GM21515 (cell line): ENCODE data around the gene SLTM.
"Not testable (repeated sequence)": the region's sequence is repeated elsewhere in the genome, so short reads cannot be mapped to it uniquely, and the experiment has no call there.

Experiments
- ATAC-seq: cut with Tn5 transposase; IDR thresholded peaks from one replicate; pipeline ENCODE4 v1.9.1; 2021; ENCODE audit not compliant: unreplicated experiment

The SLTM gene

GRCh38 chr15:58877999-58878825, 55.3 kb downstream of the SLTM start:
- no peak for ATAC-seq

GRCh38 chr15:58876306-58877106, 57.0 kb downstream of the SLTM start:
- no peak for ATAC-seq

DNA sequence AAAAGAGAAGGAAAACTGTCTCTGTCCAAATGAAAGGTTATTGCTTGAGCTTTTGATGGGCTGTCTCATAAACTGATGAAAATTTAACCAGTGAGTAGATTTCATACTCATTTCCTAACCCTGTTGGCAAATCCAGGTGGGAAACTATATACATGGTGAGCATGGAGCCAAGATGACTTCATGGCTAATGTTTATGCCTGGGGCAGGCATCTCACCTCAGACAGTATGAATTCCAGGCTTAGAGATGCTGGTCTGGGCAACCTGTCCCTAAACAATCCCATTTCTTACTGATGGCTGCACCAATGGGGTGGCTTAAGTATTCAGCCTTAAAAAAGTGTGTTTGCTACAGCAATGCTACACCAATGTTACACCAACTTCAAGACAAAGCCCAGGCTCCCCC, 58.1 kb downstream of the SLTM start:
- ATAC-seq: no peak

DNA sequence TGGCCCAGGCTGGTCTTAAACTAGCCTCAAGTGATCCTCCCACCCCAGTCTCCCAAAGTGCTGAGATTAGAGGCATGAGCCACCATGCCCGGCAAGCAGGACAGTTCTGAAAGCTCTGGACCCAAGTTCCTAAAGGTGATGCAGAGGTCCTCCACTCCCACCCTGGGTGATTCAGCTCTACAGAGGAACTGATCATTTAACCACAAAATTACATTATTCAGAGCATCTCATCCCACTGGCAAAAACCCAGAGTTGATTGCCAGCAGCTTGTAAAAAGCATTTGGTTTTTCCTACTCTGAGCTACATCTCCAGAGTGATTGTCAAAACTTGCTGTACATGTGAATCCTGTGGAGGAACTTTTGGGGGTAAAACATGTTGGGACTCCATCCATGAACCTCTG, 60.2 kb downstream of the SLTM start:
- ATAC-seq: no peak

DNA sequence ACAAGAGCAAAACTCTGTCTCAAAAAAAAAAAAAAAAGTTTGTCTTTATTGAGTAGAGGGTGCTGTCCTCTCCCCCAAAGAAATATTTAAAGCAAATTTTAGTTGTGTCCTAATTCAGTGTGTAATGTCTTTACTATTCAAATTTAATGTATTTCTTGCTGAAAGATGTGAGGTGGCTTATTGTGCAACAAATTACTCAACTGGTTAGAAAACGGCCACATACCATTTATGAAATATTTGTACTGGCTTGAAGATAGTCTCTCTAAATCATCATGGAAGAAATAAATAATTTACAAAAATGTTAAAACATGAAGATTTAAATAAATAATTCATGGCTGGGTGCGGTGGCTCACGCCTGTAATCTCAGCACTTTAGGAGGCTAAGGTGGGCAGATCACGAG, 63.0 kb downstream of the SLTM start:
- no peak for ATAC-seq

DNA sequence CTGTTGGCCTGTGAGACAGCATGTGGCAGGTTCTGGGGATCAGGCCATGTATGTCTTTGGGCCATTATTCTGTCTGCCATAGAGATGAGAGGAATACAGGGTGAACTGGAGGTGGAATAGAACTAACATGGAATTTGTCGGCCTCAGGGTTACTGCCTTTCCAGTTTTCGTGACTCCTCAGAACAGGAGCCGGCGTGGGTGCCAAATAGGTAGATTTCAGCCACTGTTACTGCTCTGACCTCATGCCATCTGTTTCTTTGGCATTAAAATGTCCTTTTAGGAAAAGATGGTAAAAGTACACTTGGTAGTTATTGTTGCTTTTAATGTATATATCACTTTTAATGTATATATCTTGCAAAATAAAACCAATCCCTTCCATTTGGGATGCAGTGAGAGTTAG, 65.6 kb downstream of the SLTM start:
- no peak for ATAC-seq

GRCh38 chr15:58865425-58865880, 68.0 kb downstream of the SLTM start:
- ATAC-seq: no peak

- no peak for ATAC-seq
Observed at GRCh38 chr15:58864602-58865424, 68.7 kb downstream of the SLTM start.

DNA sequence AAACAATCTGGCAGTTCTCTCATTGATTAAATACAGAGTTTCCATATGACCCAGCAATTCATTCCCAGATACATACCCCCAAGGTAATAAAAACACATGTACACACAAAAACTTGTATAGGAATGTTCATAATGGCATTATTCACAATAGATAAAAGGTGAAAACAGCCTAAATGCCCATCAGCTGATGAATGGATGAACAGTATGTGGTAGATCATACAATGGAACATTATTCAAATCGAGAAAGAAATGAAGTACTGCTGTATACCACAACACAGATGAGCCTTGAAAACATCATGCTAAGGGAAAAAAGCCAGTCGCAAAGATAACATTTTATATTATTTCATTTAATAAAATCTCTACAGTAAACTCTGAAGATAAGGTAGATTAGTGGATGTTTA, 71.2 kb downstream of the SLTM start:
- ATAC-seq: no peak

- ATAC-seq: not testable (repeated sequence)
Observed at GRCh38 chr15:58856621-58857020, 76.9 kb downstream of the SLTM start.

DNA sequence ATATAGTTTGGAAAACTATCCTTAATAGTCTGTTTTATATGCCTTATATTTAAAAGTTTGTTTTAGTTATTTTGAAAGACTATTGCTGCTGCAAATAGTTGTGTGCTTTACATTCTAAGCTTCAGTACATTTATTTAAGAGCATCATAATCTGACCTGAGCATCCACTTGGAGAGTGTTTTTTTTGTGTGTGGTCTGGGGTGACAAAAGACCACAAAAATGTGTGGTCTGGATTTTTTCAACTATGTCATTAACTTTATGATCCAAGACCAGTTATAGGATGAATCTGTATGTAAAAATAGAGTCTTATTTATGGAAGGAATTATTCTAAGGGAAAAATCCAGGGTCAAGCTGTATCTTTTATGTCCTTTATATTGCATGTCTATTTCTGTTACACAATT, 77.4 kb downstream of the SLTM start:
- no peak for ATAC-seq

DNA sequence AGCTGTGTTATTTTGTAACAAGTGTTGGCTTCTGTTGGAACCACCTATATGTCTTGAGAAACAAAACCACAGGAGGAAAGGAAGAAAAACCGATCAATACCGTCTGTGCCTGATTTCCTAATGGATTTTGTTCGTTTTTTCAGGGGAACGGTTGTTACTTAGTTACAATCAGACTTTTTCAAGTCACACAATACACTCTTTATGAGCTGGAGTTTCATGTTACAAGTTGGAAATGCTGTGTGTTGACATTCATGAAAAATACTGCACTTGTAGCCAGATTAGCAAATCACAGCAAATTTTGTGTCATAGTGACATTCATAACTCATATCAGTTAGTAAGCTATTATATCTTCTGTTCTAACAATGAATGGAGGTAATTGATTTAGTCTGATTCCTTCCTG, 78.9 kb downstream of the SLTM start:
- ATAC-seq: no peak

DNA sequence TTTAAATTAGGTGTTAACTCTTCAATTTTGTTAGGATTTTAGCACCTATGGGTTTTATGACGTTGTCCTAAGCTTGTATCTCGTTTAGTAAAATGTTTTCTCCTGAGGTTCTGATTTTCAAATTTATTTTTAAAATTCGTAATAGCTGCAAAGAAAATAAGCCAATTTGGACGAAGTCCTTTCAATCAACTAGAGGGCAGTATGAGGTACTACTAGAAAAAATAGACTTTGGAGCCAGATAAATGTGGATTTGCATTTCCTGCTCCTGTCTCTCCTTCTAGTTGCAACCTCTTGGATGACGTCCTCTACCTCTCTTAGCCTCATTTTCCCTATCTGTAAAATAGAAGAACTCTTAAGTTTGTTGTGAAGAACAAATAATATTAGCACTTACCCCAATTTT, 81.1 kb downstream of the SLTM start:
- no peak for ATAC-seq

DNA sequence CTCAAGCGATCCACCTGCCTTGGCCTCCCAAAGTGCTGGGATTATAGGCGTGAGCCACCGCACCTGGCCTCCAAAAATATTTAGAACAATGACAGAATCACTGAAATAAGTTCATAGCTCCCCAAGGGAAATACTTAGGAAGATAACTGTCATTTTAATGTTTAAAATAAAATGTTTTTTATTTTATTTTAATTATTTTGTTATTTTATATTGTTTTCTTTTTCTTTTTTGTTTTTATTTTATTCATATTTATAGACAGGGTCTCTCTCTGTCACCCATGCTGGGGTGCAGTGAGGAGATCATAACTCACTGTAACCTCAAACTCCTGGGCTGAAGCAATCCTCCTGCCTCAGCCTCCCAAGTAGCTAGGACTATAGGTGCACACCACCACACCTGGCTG, 82.3 kb downstream of the SLTM start:
- not testable (repeated sequence) for ATAC-seq

GRCh38 chr15:58842713-58843396, 90.6 kb downstream of the SLTM start:
- no peak for ATAC-seq

- no peak for ATAC-seq
Observed at GRCh38 chr15:58840048-58840447, 93.4 kb downstream of the SLTM start.

DNA sequence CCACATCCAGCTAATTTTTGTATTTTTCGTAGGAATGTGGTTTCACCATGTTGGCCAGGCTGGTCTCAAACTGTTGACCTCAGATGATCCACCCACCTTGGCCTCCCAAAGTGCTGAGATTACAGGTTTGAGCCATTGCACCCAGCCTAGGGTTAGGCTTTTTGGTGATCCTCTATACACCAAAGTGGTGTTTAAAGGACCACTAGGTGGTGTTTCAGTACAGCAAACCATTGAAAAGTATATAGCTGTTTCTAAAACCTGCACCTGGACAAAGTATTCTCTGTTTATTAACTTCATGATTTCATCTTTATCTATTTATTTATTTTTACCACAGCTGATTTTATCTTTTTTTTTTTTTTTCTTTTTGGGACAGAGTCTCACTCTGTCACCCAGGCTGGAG, 94.0 kb downstream of the SLTM start:
- ATAC-seq: no peak

DNA sequence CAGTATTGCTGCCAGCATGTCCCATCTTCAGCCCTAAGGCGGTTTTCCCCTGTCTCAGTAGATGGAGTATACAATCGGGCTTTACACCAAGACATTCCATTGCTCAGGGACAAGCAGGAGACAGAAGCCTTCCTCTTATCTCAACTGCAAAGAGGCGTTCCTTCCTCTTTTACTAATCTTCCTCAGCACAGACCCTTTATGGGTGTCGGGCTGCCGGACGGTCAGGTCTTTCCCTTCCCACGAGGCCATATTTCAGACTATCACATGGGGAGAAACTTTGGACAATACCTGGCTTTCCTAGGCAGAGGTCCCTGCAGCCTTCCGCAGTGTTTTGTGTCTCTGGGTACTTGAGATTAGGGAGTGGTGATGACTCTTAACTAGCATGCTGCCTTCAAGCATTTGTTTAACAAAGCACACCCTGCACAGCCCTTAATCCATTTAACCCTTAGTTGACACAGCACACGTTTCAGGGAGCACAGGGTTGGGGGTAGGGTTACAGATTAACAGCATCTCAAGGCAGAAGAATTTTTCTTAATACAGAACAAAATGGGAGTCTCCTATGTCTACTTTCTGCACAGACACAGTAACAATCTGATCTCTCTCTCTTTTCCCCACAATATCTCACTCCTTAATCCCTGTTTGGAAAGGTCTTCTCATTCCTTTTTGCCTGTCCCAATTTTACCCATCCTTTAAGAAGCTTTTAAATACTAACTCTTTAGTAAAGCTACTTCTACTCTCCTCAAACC, 99.6 kb downstream of the SLTM start:
- not testable (repeated sequence) for ATAC-seq

DNA sequence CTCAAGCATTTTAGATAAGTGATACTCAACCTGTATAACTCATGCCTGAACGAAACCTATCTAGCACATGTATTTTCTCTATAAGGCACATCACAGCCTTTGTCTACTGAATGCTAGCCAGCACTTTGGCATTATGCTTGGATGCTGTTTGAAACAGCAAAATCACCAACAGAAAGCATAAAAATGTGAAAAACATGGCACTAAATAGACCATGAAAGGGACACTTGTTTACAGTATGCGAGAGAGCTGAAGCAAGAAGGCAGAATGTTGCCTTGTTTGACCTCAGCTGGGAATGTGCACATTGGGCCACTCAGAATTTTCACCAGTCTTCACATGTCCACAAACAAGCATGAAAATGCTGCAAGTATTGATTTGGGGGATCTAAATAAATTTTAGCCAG, 102.9 kb downstream of the SLTM start:
- no peak for ATAC-seq
